K562 (cell line): ENCODE data around the gene RPS2. TPM values are rescaled to one million over a fixed set of nuclear protein-coding genes. Genes with fewer than 3 reads are reported as not detected.

Experiments used
- CSDE1 ChIP-seq, 2 experiments: fragments of 450-650 bp; IDR thresholded peaks; 2 replicates each; pipeline ENCODE4 v1.6.1; 2016; ENCODE audit warnings: mild to moderate bottlenecking in 1 of 2
- E2F4 ChIP-seq: sonication (generic); formaldehyde crosslinking; IDR thresholded peaks from 2 replicates; pipeline ENCODE4 v1.8.0; 2022; ENCODE audit warnings: mild to moderate bottlenecking, low read depth, missing genetic modification reagents
- ESRRA ChIP-seq: fragments of 450-650 bp; IDR thresholded peaks from 2 replicates; pipeline ENCODE4 v1.6.1; 2014; ENCODE audit warnings: low read depth, mild to moderate bottlenecking, moderate library complexity, borderline replicate concordance
- HBP1 ChIP-seq: fragments of 450-650 bp; formaldehyde crosslinking; IDR thresholded peaks from 2 replicates; pipeline ENCODE4 v1.4.0; 2022; ENCODE audit warnings: missing genetic modification characterization
- HDGF ChIP-seq: fragments of 450-650 bp; IDR thresholded peaks from 2 replicates; pipeline ENCODE4 v1.6.1; 2016
- HMBOX1 ChIP-seq: sonication (generic); IDR thresholded peaks from 2 replicates; pipeline ENCODE4 v1.6.1; 2016
- NFATC3 ChIP-seq: fragments of 450-650 bp; IDR thresholded peaks from 2 replicates; pipeline ENCODE4 v1.6.1; 2017; ENCODE audit warnings: mild to moderate bottlenecking
- NFRKB ChIP-seq: fragments of 450-650 bp; IDR thresholded peaks from 2 replicates; pipeline ENCODE4 v1.6.1; 2016; ENCODE audit warnings: low read depth
- NR1H2 ChIP-seq: sonication (generic); formaldehyde crosslinking; IDR thresholded peaks from 2 replicates; pipeline ENCODE4 v1.4.0; 2020; ENCODE audit warnings: mild to moderate bottlenecking, missing genetic modification reagents
- RBM14 ChIP-seq: fragments of 200-400 bp; formaldehyde crosslinking; IDR thresholded peaks from 2 replicates; pipeline ENCODE4 v1.6.1; 2018; ENCODE audit warnings: low read depth, mild to moderate bottlenecking, low read length, moderate library complexity, borderline replicate concordance; ENCODE audit not compliant: insufficient read depth
- RBM34 ChIP-seq: fragments of 200-400 bp; formaldehyde crosslinking; IDR thresholded peaks from 2 replicates; pipeline ENCODE4 v1.6.1; 2018; ENCODE audit warnings: low read length, borderline replicate concordance; ENCODE audit not compliant: insufficient read depth
- SMARCE1 ChIP-seq: fragments of 450-650 bp; IDR thresholded peaks from 2 replicates; pipeline ENCODE4 v1.7.1; 2016; ENCODE audit warnings: mild to moderate bottlenecking
- SMC3 ChIP-seq: conservative IDR thresholded peaks from 2 replicates; pipeline ENCODE4 v1.6.1; 2011; ENCODE audit warnings: low read depth, low read length, improper control_type of control experiment; ENCODE audit not compliant: insufficient read depth
- ZBED1 ChIP-seq: IDR thresholded peaks from 2 replicates; pipeline ENCODE4 v1.6.1; 2014
- ZMIZ1 ChIP-seq, 2 experiments: fragments of 150-350 bp in 1 of 2; IDR thresholded peaks; 2 replicates each; pipeline ENCODE4 v1.6.1; 2012 to 2016; ENCODE audit warnings: low read depth in 2 of 2, low read length in 2 of 2, mild to moderate bottlenecking in 1 of 2, moderate library complexity in 1 of 2
- ZNF124 ChIP-seq: sonication (generic); formaldehyde crosslinking; IDR thresholded peaks from 2 replicates; pipeline ENCODE4 v1.8.1; 2022; ENCODE audit warnings: missing genetic modification reagents
- ZNF133 ChIP-seq: fragments of 250-450 bp; sonication (Bioruptor Pico); IDR thresholded peaks from 2 replicates; pipeline ENCODE4 v1.4.0; 2020; ENCODE audit warnings: mild to moderate bottlenecking
- ZSCAN32 ChIP-seq: fragments of 450-650 bp; formaldehyde crosslinking; IDR thresholded peaks from 2 replicates; pipeline ENCODE4 v1.4.0; 2020; ENCODE audit warnings: mild to moderate bottlenecking, moderate library complexity
- polyA plus RNA-seq, 8 experiments: library from polyadenylated mRNA; depleted of rRNA in 4 of 8; stranded (reverse) in 5 of 8; unstranded in 3 of 8; fragments of >200 nt; fragmentation: Nextera tagmentation in 2 of 8; fragmentation: Illumina TruSeq in 1 of 8; extraction: Ambion mirVana in 2 of 8; extraction: Trizol in 1 of 8; gene quantifications; 2 replicates each; pipeline versions ENCODE4 v1.2.1 to v1.2.3, GENCODE V29; 2011 to 2014; ENCODE audit warnings: inconsistent platforms in 1 of 8, missing spikeins in 1 of 8
- total RNA-seq, 7 experiments: library from RNA; depleted of rRNA in 6 of 7; stranded (reverse); fragments of >200 nt in 6 of 7; fragmentation: Illumina TruSeq in 2 of 7; extraction: Trizol in 2 of 7; gene quantifications; 2 replicates each; pipeline versions ENCODE4 v1.2.1 to v1.2.3, GENCODE V29; 2011 to 2021; ENCODE audit warnings: low replicate concordance in 1 of 7
- TF ChIP-seq, protein P1 (sequence below): fragments of 450-650 bp; IDR thresholded peaks from 2 replicates; pipeline ENCODE4 v1.6.1; 2014; ENCODE audit warnings: low read depth, mild to moderate bottlenecking, moderate library complexity, borderline replicate concordance

Gene RPS2
- total and polyA plus RNA-seq, 9 of the 15 experiments (the other 6 are each of a cell fraction or from before 2014, with no cell fraction given), result 834 to 4,794 (median 3,793) TPM

DNA sequence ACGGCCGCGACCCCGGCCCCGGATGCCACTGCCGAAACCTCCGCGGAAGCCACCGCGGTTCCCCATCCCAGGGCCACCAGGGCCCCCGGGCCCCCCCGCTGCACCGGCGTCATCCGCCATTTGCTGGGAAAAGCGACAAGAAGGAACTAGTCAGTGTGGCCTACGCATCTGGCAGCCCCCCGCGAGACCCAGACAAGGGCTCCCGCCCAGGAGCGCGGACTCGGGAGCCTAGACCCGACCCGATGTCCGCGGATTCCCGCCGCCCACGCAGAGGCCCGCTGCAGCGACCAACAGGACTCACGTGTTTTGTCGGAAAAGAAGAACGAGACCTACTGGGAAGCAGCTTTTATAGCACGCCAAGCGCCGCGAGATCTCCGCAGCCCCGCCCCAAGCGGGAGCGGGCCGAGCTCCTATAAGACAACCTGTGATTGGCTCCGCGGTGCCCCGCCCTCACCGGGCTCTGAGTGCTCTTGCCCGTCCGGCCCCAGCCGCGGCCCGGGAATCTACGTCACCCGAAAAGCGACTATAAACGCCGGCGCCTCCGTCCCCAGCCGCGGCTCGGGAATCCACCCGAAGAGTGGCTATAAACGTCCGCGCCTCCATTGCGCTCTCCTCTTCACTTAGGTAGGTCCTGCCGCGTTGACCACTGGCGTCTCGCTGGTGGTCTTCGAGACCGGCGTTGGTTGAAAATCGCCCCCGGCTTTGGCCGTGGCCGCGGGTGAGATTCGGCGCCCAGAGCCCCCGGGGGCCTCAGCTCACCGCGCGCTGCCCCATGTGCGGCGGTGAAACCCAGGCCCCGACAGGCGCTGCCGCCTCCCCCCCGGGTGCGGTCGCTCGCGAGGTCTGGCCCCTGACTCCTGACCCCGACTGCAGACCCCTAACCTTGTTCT is at the start of gene RPS2 (continued):
- TF ChIP-seq ZMIZ1 (IDR thresholded peaks at IDR 0.05; ENCODE audit: low read depth in 2 of 2, low read length in 2 of 2) (peak in 1 of 2 experiments; percentile 88; a peak in 2 of 4 replicates), CSDE1 (IDR thresholded peaks at IDR 0.05) (no peak), ZNF133 (CRISPR knock-in tag) (no peak), NR1H2 (CRISPR knock-in tag) (0 out of 2 replicates have a peak, but pooled peaks have one; percentile 43), HBP1 (CRISPR knock-in tag) (peak; percentile 84; the same call in 1 of the 2 replicates), RBM14 (peak; percentile 96; the same call in 1 of the 2 replicates), ZBED1 (0 out of 2 replicates have a peak, but pooled peaks have one; percentile 35), RBM34 (no peak), HDGF (no peak), ZNF124 (CRISPR knock-in tag) (no peak), HMBOX1 (0 out of 2 replicates have a peak, but pooled peaks have one; percentile 21), SMARCE1 (no peak), E2F4 (no peak), NFRKB (peak; percentile 49), NFATC3 (no peak), ESRRA (peak; percentile 42; the same call in 1 of the 2 replicates), SMC3 (no peak), ZSCAN32 (CRISPR knock-in tag) (0 out of 2 replicates have a peak, but pooled peaks have one; percentile 10)
- TF ChIP-seq, protein P1, sequence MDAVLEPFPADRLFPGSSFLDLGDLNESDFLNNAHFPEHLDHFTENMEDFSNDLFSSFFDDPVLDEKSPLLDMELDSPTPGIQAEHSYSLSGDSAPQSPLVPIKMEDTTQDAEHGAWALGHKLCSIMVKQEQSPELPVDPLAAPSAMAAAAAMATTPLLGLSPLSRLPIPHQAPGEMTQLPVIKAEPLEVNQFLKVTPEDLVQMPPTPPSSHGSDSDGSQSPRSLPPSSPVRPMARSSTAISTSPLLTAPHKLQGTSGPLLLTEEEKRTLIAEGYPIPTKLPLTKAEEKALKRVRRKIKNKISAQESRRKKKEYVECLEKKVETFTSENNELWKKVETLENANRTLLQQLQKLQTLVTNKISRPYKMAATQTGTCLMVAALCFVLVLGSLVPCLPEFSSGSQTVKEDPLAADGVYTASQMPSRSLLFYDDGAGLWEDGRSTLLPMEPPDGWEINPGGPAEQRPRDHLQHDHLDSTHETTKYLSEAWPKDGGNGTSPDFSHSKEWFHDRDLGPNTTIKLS, result peak; percentile 80
